Brain microvascular endothelial cell (primary cell): Measurements from ENCODE around the gene ADRA1B.

Experiments used
- DNase-seq: peaks from one replicate; pipeline ENCODE4 v3.0.0-alpha.2; 2020
- H3K27ac ChIP-seq: fragments of 250-450 bp; sonication (Bioruptor Pico); 2 replicates; pipeline ENCODE4 v1.5.1; 2020; ENCODE audit warnings: mild to moderate bottlenecking, moderate library complexity
- H3K27me3 ChIP-seq: fragments of 250-450 bp; sonication (Bioruptor Pico); replicated peaks from 2 replicates; pipeline ENCODE4 v1.5.1; 2020; ENCODE audit warnings: mild to moderate bottlenecking
- H3K36me3 ChIP-seq: fragments of 250-450 bp; sonication (Bioruptor Pico); replicated peaks from 2 replicates; pipeline ENCODE4 v1.5.1; 2020; ENCODE audit warnings: mild to moderate bottlenecking
- H3K4me3 ChIP-seq: 2 replicates; pipeline ENCODE4 v1.5.1; 2011; ENCODE audit warnings: low read depth, mild to moderate bottlenecking, control low read depth, low read length, moderate library complexity
- CTCF ChIP-seq: IDR thresholded peaks from 2 replicates; pipeline ENCODE4 v1.5.1; 2011; ENCODE audit warnings: low read depth, mild to moderate bottlenecking, moderate library complexity, low read length, control low read depth, inconsistent platforms; ENCODE audit errors: missing control alignments
- in situ Hi-C: cut with HindIII; loops from 2 replicates; pipeline ENCODE4 v1.10.0; 2017; ENCODE audit warnings: low sequenced_read_pairs, low pct_ligation_motif_present

The ADRA1B gene

GRCh38 chr5:159911349-159911748 is 4.9 kb upstream of the ADRA1B start:
- Histone ChIP-seq H3K27me3 (no peaks in the 10 kb centered on the region), H3K4me3 (no peak overlapping the region), H3K36me3 (no peaks in the 10 kb centered on the region), H3K27ac (no peak overlapping the region)
- in situ Hi-C loops, result no loop called here
- no peak for TF ChIP-seq CTCF
- no peak for DNase-seq

GRCh38 chr5:159912033-159912800 is 4.1 kb upstream of the ADRA1B start:
- Histone ChIP-seq H3K27ac (peak overlapping the region; percentile 78), H3K4me3 (no peak overlapping the region), H3K36me3 (no peaks in the 10 kb centered on the region), H3K27me3 (no peaks in the 10 kb centered on the region)
- DNase-seq, result peak; percentile 78
- TF ChIP-seq CTCF, result no peak
- in situ Hi-C loops, result no loop called here

GRCh38 chr5:159913048-159913447 is 3.2 kb upstream of the ADRA1B start:
- H3K36me3 ChIP-seq, result no peaks in the 10 kb centered on the region
- no peak for TF ChIP-seq CTCF
- in situ Hi-C loops, result no loop called here
- no peak overlapping the region for H3K4me3 ChIP-seq
- H3K27me3 ChIP-seq, result no peaks in the 10 kb centered on the region
- peak; percentile 81 for DNase-seq
- H3K27ac ChIP-seq, result peak overlapping the region; percentile 78

- peak; percentile 43 for DNase-seq
- no peaks in the 10 kb centered on the region for H3K27me3 ChIP-seq
- H3K4me3 ChIP-seq, result no peak overlapping the region
- H3K27ac ChIP-seq, result peak overlapping the region; percentile 78
- in situ Hi-C loops, result no loop called here
- H3K36me3 ChIP-seq, result no peaks in the 10 kb centered on the region
- no peak for TF ChIP-seq CTCF
These were observed 2.8 kb upstream of the ADRA1B start for GRCh38 chr5:159913501-159913900.

- no peak overlapping the region for H3K27ac ChIP-seq
- H3K27me3 ChIP-seq, result no peaks in the 10 kb centered on the region
- in situ Hi-C loops, result no loop called here
- no peaks in the 10 kb centered on the region for H3K36me3 ChIP-seq
- TF ChIP-seq CTCF, result peak; percentile 35
- H3K4me3 ChIP-seq, result peak overlapping the region; percentile 51
- no peak for DNase-seq
These were observed 819 bp downstream of the ADRA1B start for GRCh38 chr5:159916841-159917761.
